Measurements from ENCODE around the gene DOCK3.

DNA sequence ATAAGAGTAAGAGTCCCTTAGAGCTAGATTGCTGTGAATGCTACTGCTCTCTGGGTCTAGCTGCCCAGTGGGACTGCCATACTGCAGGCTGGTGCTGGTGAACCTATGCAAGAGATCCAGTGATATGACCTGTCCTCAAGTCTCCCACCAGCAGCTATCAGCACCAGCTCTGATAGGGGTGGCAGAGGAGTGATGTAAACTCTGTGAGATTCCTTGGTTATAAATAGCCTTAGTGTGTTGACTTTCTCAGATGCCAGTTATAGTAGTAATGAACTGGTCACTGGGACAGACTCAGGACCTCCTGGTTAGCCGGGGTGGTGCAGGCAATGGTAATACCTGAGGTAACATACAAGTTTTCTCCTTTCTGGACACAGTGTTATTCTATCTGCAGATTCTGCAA, 515.5 kb downstream of the DOCK3 start:
- TF ChIP-seq, protein P1, sequence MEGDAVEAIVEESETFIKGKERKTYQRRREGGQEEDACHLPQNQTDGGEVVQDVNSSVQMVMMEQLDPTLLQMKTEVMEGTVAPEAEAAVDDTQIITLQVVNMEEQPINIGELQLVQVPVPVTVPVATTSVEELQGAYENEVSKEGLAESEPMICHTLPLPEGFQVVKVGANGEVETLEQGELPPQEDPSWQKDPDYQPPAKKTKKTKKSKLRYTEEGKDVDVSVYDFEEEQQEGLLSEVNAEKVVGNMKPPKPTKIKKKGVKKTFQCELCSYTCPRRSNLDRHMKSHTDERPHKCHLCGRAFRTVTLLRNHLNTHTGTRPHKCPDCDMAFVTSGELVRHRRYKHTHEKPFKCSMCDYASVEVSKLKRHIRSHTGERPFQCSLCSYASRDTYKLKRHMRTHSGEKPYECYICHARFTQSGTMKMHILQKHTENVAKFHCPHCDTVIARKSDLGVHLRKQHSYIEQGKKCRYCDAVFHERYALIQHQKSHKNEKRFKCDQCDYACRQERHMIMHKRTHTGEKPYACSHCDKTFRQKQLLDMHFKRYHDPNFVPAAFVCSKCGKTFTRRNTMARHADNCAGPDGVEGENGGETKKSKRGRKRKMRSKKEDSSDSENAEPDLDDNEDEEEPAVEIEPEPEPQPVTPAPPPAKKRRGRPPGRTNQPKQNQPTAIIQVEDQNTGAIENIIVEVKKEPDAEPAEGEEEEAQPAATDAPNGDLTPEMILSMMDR (IDR thresholded peaks at IDR 0.05; ENCODE audit: low read depth, low read length): no peak
- no peak for TF ChIP-seq EZH2phosphoT487 (IDR thresholded peaks at IDR 0.05; ENCODE audit: low read depth)
